ENCODE results near the gene FCN2. TPM values are rescaled to one million over a fixed set of nuclear protein-coding genes. Genes with fewer than 3 reads are reported as not detected.

Gene FCN2
- total RNA-seq, 1 donor from 2014 or later, result not detected

DNA sequence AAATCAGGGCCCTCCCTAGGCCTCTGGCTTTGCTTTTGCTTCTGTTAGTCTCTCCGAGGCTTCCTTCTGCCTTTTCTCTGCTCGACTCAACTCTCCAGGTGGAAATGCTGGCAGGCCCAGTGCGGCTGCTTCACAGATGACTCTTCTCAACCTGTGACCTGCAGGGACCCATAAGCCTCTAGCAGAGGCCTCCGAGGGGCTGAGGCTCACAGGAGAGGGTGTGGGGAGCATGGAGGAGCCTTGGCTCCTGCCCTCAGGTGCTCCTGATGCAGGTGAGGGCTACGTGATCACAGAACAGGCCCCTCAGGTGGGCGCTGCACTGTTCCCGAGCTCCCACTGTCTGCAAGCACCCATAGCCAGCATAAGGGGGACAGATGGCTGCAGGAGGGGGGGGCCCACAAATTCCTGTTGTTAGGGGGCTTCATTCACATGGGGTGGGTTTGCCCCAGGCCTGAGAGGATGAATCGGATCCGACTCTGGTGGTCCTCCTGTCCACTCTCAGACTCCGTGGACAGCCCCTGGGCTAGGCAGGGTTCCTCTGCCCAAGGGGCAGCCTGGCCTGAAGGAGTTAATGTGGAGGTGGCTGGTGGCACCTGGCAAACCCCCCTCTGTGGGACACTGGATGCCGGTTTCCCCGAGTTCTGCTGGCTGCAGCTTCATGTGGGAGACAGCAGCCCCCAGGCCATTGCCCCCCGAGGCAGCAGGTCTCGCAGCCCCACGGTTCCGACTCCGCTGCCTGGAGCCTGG lies 10.9 kb upstream of the FCN2 start:
- no peak overlapping the region for H3K27ac Mint-ChIP-seq
- H3K4me3 Mint-ChIP-seq, result no peak overlapping the region
- H3K4me1 Mint-ChIP-seq, result no peaks in the 10 kb centered on the region
- DNase-seq, result no peak
- intact Hi-C loops (cut with micrococcal nuclease), result no loop called here
- H3K27me3 Mint-ChIP-seq, result no peaks in the 10 kb centered on the region
- H3K9me3 Mint-ChIP-seq, result no peaks in the 10 kb centered on the region
- H3K36me3 Mint-ChIP-seq (ENCODE audit: low read depth), result no peaks in the 10 kb centered on the region

DNA sequence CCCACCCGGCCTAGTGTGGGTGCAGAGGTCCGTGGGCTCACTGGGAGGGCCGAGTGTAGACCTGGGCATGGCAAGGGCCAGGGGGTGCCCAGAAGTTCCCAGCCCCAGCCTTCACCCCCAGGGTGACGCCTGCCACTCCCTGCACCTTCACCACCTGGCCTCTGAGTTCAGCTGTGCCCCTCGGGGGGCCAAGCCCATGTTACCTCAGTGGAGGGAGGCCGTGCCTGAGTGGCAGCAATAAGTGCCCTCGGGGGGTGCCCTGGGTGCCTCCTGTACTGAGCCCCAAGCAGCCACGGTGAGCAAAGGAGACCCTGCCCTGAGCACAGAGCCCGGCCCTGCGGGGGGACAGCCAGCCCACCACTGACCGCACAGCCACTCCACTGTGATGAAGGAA lies 10.3 kb upstream of the FCN2 start:
- Mint-ChIP-seq H3K27me3 (no peaks in the 10 kb centered on the region), H3K27ac (no peak overlapping the region), H3K9me3 (no peaks in the 10 kb centered on the region), H3K4me3 (no peak overlapping the region), H3K4me1 (no peaks in the 10 kb centered on the region), H3K36me3 (ENCODE audit: low read depth) (no peaks in the 10 kb centered on the region)
- no peak for DNase-seq
- intact Hi-C loops (cut with micrococcal nuclease), result no loop called here

DNA sequence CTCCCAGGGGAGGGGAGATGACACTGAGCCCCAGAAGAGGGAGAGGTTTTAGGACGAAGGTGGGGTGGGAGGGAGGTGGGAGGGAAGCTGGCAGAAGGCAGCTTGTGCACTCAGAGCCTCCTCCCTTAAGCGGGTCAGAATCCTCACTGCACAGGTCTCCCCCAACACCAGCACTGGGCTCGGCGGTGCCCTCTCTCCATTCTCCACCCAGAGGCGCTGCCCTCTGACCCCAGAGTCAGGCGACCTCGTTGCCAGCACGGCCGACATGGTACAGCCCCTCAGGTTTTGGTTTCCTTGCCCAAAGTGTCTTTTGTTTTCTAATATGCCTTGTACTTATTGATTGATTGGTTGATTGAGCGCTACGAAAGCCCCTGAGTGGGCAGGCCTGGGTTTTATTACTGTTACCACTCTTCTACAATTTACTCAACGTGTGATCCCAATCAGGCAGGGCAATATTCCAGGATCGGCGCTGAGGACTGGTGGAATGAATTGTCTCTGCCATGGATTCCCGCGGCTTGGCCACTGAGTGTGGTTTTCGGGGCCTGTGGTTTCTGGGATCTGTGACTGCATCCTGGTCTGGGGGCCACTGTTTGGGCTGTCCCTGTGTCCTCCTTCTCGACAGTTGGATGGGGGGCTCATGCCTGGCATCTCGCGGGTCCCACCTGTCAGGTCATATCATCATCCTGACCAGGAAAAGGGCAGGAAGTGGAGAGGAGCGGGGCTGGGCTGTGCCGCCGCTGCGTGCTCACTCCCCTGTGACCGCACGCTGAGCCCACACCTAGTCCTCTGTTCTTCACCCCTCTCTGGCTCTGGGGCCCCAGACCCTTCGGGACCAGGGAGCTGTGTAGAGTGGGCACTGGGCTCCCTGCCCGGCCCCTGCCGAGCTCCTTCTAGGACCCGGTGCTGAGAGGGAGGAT lies 9.6 kb upstream of the FCN2 start:
- no peak for DNase-seq
- Mint-ChIP-seq H3K9me3 (no peaks in the 10 kb centered on the region), H3K36me3 (ENCODE audit: low read depth) (no peaks in the 10 kb centered on the region), H3K4me3 (no peak overlapping the region), H3K27ac (no peak overlapping the region), H3K27me3 (no peaks in the 10 kb centered on the region), H3K4me1 (no peaks in the 10 kb centered on the region)
- intact Hi-C loops (cut with micrococcal nuclease), result no loop called here

DNA sequence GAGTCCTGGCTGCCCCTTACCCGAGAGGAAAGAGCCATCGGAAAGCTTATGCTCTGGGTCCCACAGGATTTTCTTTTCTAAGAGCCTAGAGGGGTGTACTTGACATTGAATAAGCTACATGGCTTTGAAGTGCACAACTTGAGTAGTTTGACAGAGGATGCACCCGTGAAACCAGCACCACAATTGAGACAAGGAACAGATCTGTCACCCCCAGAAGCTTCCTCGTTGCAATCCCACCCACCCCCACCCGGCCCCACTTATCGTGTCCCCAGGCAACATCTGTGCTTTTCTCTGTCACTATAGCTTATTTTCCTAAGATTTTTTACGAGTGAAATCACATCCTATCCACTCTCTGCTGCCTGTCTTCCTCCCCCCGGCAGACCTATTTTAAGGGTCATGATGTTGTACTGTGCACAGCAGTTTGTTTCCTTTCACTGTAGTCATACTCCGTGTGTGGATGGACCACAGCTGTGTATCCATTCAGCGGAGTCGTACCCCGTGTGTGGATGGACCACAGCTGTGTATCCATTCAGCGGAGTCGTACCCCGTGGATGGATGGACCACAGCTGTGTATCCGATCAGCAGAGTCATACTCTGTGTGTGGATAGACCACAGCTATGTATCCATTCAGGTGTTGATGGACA lies 8.8 kb upstream of the FCN2 start:
- no peaks in the 10 kb centered on the region for H3K9me3 Mint-ChIP-seq
- DNase-seq, result no peak

DNA sequence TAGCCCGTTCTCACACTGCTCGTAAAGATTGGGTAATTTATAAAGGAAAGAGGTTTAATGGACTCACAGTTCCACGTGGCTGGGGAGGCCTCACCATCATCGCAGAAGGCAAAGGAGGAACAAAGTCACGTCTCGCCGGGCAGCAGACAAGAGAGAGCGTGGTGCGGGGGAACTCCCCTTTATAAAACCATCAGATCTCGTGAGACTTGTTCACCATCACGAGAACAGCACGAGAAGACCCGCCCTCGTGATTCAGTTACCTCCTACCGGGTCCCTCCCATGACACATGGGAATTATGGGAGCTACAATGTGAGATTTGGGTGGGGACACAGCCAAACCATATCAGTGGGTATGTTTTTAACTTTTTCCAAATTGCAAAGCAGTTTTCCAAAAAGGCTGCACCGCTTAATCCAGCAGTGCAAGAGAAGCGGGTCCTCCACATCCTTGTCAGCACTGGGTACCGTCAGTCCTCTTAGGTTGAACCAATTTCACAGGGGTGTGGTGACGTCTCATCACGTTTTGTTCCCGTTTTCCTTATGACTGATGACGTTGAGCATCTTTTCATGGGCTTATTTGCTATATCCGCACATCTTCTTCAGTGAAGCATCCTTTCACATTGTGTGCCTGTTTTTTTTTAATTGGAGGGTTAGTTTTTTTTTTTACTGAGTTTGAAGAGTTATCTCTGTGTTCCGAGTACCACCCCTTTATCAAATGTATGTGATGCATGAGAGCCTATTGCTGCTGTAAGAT lies 8.0 kb upstream of the FCN2 start:
- no peaks in the 10 kb centered on the region for H3K27me3 Mint-ChIP-seq
- DNase-seq, result no peak

More for the DNA sequence above, 8.8 kb upstream of the FCN2 start:
- intact Hi-C loops (cut with micrococcal nuclease), result no loop called here
- Mint-ChIP-seq H3K36me3 (ENCODE audit: low read depth) (no peaks in the 10 kb centered on the region), H3K27ac (no peak overlapping the region), H3K4me3 (no peak overlapping the region), H3K27me3 (no peaks in the 10 kb centered on the region), H3K4me1 (no peaks in the 10 kb centered on the region)

DNA sequence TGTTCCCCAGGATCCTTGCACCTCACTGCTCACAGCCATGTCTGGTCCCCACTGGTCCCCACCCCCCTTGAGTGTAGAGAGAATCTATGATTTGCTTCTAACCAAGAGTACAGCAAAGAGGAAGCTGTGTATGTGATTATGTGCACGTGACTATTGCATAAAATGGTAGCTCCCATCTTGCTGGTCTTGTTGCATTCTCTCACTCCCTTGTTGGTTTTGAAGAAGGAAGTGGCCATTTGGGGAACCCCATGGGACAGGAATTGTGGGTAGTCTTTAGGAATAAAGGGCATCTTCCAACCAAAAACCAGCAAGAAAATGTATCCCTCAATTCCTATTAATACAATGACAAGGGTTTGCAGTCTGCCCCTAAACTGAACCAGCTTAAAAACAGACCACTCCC lies 5.2 kb upstream of the FCN2 start:
- Mint-ChIP-seq H3K9me3 (no peaks in the 10 kb centered on the region), H3K4me3 (no peak overlapping the region), H3K36me3 (ENCODE audit: low read depth) (no peaks in the 10 kb centered on the region), H3K27ac (no peak overlapping the region), H3K27me3 (no peaks in the 10 kb centered on the region), H3K4me1 (no peaks in the 10 kb centered on the region)
- intact Hi-C loops (cut with micrococcal nuclease), result no loop called here
- no peak for DNase-seq

More for the DNA sequence above, 8.0 kb upstream of the FCN2 start:
- Mint-ChIP-seq H3K9me3 (no peaks in the 10 kb centered on the region), H3K4me3 (no peak overlapping the region), H3K4me1 (no peaks in the 10 kb centered on the region), H3K27ac (no peak overlapping the region), H3K36me3 (ENCODE audit: low read depth) (no peaks in the 10 kb centered on the region)
- intact Hi-C loops (cut with micrococcal nuclease), result no loop called here

- H3K36me3 Mint-ChIP-seq (ENCODE audit: low read depth), result no peaks in the 10 kb centered on the region
- no peaks in the 10 kb centered on the region for H3K27me3 Mint-ChIP-seq
- H3K27ac Mint-ChIP-seq, result no peak overlapping the region
- H3K9me3 Mint-ChIP-seq, result no peaks in the 10 kb centered on the region
- no peak for DNase-seq
- intact Hi-C loops (cut with micrococcal nuclease), result no loop called here
- H3K4me3 Mint-ChIP-seq, result no peak overlapping the region
- no peaks in the 10 kb centered on the region for H3K4me1 Mint-ChIP-seq
Observed at GRCh38 chr9:134877541-134877940, 3.1 kb upstream of the FCN2 start.

DNA sequence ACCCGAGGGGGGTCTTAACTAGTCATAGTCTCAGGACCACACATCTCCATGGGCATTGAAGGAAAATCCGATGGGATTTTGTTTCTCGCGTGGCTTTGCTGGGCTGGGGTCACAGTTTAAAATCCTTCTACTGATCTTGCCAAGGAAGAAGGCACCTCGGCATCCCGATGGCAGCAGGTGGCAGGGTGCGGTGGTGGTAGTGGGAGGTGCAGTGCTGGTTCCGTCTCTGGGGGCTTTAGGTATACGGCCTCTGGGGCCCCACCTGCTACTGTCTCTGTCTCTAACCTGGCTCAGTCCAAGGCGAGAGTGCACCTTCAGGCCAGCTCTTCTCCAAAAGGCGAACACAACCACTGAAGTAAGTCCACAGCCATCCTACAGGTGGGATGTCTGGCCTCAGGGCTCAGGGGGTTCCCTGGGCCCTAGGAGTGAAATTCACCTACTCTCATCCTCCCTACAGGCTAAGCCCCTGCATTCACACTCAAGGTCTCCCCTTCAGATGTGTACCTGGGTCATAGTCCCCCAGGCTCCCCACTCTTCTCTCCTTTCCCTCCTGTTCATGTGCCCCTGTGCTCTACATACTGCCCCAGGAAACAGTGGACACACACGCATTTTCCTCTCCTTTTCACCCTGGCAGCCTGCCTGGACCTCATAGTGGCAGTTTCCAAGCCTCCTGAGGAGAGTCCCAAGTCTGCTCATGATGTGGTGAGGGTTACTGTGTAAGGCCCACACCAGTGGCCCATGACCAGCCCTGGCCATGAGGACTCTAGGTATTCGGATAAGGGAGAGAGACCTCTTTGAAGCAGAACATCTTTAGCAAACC lies 736 bp upstream of the FCN2 start:
- no peaks in the 10 kb centered on the region for H3K27me3 Mint-ChIP-seq
- H3K27ac Mint-ChIP-seq, result no peak overlapping the region
- no peak for DNase-seq
- no peaks in the 10 kb centered on the region for H3K9me3 Mint-ChIP-seq
- no peak overlapping the region for H3K4me3 Mint-ChIP-seq
- no peaks in the 10 kb centered on the region for H3K4me1 Mint-ChIP-seq
- H3K36me3 Mint-ChIP-seq (ENCODE audit: low read depth), result no peaks in the 10 kb centered on the region
- intact Hi-C loops (cut with micrococcal nuclease), result no loop called here

DNA sequence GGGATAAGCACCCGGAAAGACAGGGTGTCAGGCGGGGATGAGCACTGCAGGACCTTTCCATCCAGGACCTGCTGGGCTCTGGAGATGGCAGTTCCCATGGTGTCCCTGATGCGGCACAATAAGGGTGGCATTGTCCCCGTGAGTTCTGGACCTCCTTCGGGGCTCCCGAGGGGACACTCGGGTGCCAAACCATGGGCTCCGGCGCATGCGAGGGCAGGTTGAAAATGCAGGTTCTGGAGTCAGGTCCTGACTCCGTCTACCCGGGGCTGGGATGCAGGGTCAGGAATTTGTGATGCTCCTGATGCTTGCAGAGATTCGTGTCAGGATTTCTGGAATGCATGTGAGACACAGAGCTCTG lies 682 bp downstream of the FCN2 start:
- H3K4me1 Mint-ChIP-seq, result no peaks in the 10 kb centered on the region
- H3K27me3 Mint-ChIP-seq, result no peaks in the 10 kb centered on the region
- H3K4me3 Mint-ChIP-seq, result no peak overlapping the region
- intact Hi-C loops (cut with micrococcal nuclease), result no loop called here
- DNase-seq, result no peak
- H3K27ac Mint-ChIP-seq, result no peak overlapping the region
- no peaks in the 10 kb centered on the region for H3K36me3 Mint-ChIP-seq (ENCODE audit: low read depth)
- no peaks in the 10 kb centered on the region for H3K9me3 Mint-ChIP-seq

DNA sequence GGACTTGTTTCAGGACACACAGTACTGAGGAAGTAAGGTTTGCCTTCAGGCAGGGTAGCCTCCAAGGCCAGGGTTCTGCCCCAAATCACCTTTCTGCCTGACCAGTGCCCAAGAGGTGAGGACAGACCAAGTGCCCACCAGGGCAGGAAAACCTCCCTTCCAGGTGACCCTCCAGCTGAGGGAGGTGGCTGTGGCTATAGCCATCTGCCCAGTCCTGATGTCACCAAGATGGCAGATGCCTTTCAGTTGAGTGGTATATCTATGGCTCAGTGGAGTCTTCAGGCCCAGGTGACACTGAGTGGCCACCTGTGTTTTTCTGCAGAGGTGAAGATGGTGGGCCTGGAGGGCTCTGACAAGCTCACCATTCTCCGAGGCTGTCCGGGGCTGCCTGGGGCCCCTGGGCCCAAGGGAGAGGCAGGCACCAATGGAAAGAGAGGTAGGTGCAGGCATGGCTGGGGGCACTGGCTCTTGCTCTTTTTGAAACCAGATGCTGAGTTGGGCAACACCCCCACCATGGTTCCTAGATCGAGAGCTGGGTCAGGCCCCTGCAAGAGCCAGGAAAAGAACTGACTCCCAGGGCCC lies 1.7 kb downstream of the FCN2 start:
- no peaks in the 10 kb centered on the region for H3K9me3 Mint-ChIP-seq
- no peaks in the 10 kb centered on the region for H3K27me3 Mint-ChIP-seq
- no peaks in the 10 kb centered on the region for H3K36me3 Mint-ChIP-seq (ENCODE audit: low read depth)
- intact Hi-C loops (cut with micrococcal nuclease), result no loop called here
- H3K4me1 Mint-ChIP-seq, result no peaks in the 10 kb centered on the region
- H3K4me3 Mint-ChIP-seq, result no peak overlapping the region
- no peak overlapping the region for H3K27ac Mint-ChIP-seq
- no peak for DNase-seq

- Mint-ChIP-seq H3K4me3 (no peak overlapping the region), H3K27ac (no peak overlapping the region), H3K9me3 (no peaks in the 10 kb centered on the region)
Observed at GRCh38 chr9:134883040-134883782, 2.6 kb downstream of the FCN2 start.

DNA sequence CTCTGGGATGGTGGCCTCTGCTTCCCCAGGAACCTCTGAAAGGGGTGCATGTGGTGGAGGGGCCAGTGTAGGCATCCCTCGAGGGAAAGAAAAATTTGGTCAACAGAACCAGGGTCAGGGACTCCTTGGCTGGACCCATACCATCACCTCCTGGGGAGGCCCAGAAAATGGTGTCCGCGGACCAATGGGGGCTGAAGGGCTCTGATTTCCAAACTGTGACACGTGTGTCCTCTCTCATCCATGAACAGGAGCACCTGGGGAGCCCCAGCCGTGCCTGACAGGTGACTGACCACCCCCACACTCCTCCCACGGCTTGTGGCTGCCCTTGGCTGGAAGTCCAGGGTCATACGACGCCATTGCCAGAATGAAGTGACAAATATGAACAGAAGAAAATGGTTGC lies 3.9 kb downstream of the FCN2 start:
- Mint-ChIP-seq H3K27me3 (no peaks in the 10 kb centered on the region), H3K27ac (no peak overlapping the region), H3K4me3 (no peak overlapping the region), H3K9me3 (no peaks in the 10 kb centered on the region), H3K36me3 (ENCODE audit: low read depth) (no peaks in the 10 kb centered on the region), H3K4me1 (no peaks in the 10 kb centered on the region)
- intact Hi-C loops (cut with micrococcal nuclease), result no loop called here
- no peak for DNase-seq

More at GRCh38 chr9:134883040-134883782, 2.6 kb downstream of the FCN2 start:
- DNase-seq, result no peak
- Mint-ChIP-seq H3K27me3 (no peaks in the 10 kb centered on the region), H3K4me1 (no peaks in the 10 kb centered on the region), H3K36me3 (ENCODE audit: low read depth) (no peaks in the 10 kb centered on the region)
- intact Hi-C loops (cut with micrococcal nuclease), result no loop called here
